Naive thymus-derived CD8-positive, alpha-beta T cell (primary cell): Measurements from ENCODE around the gene GMPPA. TPM values are rescaled to one million over a fixed set of nuclear protein-coding genes. Genes with fewer than 3 reads are reported as not detected.

Experiments used
- ATAC-seq, 2 donors: fragments of 150-1000 bp; cut with Tn5 transposase in 1 of 2; sonication (Bioruptor Pico), chemical (Tn5 transposase) in 1 of 2; 1 replicate in 1 of 2; 2 replicates in 1 of 2; pipeline ENCODE4 v1.10.0; 2021; ENCODE audit warnings: mild to moderate bottlenecking in 2 of 2, moderate library complexity in 2 of 2
- POLR2A ChIA-PET: fragments of 350-600 bp; sonication (Branson Sonifier 250); formaldehyde crosslinking; loops from one replicate; lab custom pipeline; 2021; ENCODE audit warnings: antibody characterized with exemption; lab: Charles Lee
- DNase-seq, 10 donors: peaks; one replicate each; pipeline versions ENCODE4 v3.0.0 to v3.0.0-alpha.2; 2020 to 2022
- H3K27ac Mint-ChIP-seq, 10 donors: one replicate each; pipeline ENCODE4 v1.8.0; 2020 to 2022; ENCODE audit warnings: mild to moderate bottlenecking in 10 of 10, mixed read lengths in 10 of 10, moderate library complexity in 4 of 10, inconsistent platforms in 1 of 10
- H3K27me3 Mint-ChIP-seq, 5 donors: one replicate each; pipeline ENCODE4 v1.8.0; 2021 to 2022; ENCODE audit warnings: mixed read lengths in 5 of 5
- H3K36me3 Mint-ChIP-seq, 3 donors: one replicate each; pipeline ENCODE4 v1.8.0; 2020 to 2022; ENCODE audit warnings: mixed read lengths in 3 of 3, mild to moderate bottlenecking in 2 of 3, inconsistent platforms in 1 of 3
- H3K4me1 Mint-ChIP-seq, 4 donors: one replicate each; pipeline ENCODE4 v1.8.0; 2021 to 2022; ENCODE audit warnings: mixed read lengths in 4 of 4
- H3K4me3 Mint-ChIP-seq, 10 donors: one replicate each; pipeline ENCODE4 v1.8.0; 2020 to 2022; ENCODE audit warnings: mild to moderate bottlenecking in 10 of 10, mixed read lengths in 10 of 10, moderate library complexity in 6 of 10, inconsistent platforms in 1 of 10
- H3K9me3 Mint-ChIP-seq, 9 donors: one replicate each; pipeline ENCODE4 v1.8.0; 2020 to 2022; ENCODE audit warnings: mixed read lengths in 9 of 9, mild to moderate bottlenecking in 3 of 9, inconsistent platforms in 1 of 9, moderate library complexity in 1 of 9
- polyA plus RNA-seq, 3 donors: library from polyadenylated mRNA; unstranded; fragments of 300-500 nt; fragmentation: Illumina TruSeq; gene quantifications; one replicate each; pipeline ENCODE4 v1.2.3, GENCODE V29; 2021
- total RNA-seq, 8 experiments: library from RNA in 2 of 8; stranded (reverse) in 2 of 8; gene quantifications; one replicate each; pipeline ENCODE4 v1.2.3 and lab custom pipeline; 2021 to 2026

Gene GMPPA
- 10 to 100 TPM; 22.5 to 26.9 TPM for total RNA-seq
- polyA plus RNA-seq, result 10 to 100 TPM; 12.1 to 22.0 (median 17.0) TPM
- total RNA-seq (lab: John Stamatoyannopoulos, UW), result 10.8 to 31.5 (median 27.2) reads per million in 6 experiments

DNA sequence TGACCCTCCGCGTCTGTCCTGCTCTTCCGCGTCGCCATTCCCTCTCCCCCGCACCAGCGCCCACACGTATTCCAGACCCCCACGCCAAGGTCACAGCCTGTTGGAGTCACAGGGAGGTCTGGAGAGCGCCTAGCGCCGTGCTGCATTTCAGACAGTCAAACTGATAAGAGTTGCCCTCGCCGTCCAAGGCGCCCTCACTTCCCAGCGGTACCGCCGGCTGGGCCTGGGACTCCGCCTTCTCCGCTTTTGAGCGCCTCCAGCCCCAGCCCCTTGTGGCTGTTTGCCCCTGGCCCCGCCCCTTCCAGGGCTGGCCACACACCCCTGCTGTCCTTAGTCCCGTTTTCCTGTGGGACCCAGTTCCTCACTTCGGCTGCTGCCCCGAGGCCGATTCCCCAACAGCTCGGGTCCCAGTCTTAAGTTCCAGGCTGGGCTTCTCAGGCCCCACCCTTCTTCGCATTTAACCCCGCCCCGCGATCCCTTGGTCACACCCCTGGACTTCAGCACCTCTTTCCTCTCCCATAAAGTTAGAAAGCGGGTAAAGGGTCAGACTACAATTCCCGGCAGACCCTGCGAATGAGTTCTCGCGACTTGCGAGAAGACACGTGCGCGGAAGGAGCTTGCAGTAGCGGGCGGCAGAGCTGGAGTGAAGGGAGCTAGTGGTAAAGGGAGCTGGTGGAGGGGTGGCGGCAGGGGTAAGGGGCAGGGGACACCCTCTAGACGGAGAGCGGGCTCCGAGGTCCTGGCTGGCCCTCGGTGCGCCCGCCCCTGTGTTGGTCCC lies at the start of gene GMPPA:
Gene GMPPA, plus strand, starts transcription at position 612 of the 778 bp plus-strand sequence. CDS start 1,085 bp downstream, outside the sequence.
- Mint-ChIP-seq H3K27ac (peak within 1 kb of the TSS; percentile 85 to 96 (median 92)), H3K4me1 (peaks cover 30 to 47% (median 33%) of the 10 kb centered on the region in 4 donors), H3K4me3 (peak within 1 kb of the TSS; percentile 89 to 100 (median 95)), H3K27me3 (peaks cover 12 to 53% (median 32%) of the 10 kb centered on the region in 5 donors), H3K36me3 (peaks cover 0 to 17% (median 9%) of the 10 kb centered on the region in 3 donors), H3K9me3 (no peaks in the 10 kb centered on the region)
- peak; percentile 92 to 95 for ATAC-seq
- POLR2A ChIA-PET, result interaction anchor here (0.9 to 1.3 kb wide), 6 partner anchors 54 to 111 kb away, joined by 3 to 6 read pairs (median 4); partner anchors contain the start of gene DNPEP
- DNase-seq, result peak; percentile 75 to 96 (median 90)

- peaks cover 0 to 2% (median 0%) of the 10 kb centered on the region in 3 donors for H3K36me3 Mint-ChIP-seq
- H3K9me3 Mint-ChIP-seq, result no peaks in the 10 kb centered on the region
- peaks cover 17 to 44% (median 32%) of the 10 kb centered on the region in 4 donors for H3K4me1 Mint-ChIP-seq
- DNase-seq, result no peak
- peak overlapping the region in 3 of 10 donors; percentile 45 to 86 (median 78) for H3K27ac Mint-ChIP-seq
- POLR2A ChIA-PET, result interaction anchor here (1.6 kb wide), 1 partner anchor 9 kb away, joined by 5 read pairs; no protein-coding TSS in a partner anchor
- peak overlapping the region in 9 of 10 donors; percentile 33 to 79 (median 64) for H3K4me3 Mint-ChIP-seq
- H3K27me3 Mint-ChIP-seq, result peaks cover 0 to 21% (median 8%) of the 10 kb centered on the region in 5 donors
- no peak for ATAC-seq
These were observed 49.1 kb upstream of the GMPPA start for GRCh38 chr2:219449609-219450008.

DNA sequence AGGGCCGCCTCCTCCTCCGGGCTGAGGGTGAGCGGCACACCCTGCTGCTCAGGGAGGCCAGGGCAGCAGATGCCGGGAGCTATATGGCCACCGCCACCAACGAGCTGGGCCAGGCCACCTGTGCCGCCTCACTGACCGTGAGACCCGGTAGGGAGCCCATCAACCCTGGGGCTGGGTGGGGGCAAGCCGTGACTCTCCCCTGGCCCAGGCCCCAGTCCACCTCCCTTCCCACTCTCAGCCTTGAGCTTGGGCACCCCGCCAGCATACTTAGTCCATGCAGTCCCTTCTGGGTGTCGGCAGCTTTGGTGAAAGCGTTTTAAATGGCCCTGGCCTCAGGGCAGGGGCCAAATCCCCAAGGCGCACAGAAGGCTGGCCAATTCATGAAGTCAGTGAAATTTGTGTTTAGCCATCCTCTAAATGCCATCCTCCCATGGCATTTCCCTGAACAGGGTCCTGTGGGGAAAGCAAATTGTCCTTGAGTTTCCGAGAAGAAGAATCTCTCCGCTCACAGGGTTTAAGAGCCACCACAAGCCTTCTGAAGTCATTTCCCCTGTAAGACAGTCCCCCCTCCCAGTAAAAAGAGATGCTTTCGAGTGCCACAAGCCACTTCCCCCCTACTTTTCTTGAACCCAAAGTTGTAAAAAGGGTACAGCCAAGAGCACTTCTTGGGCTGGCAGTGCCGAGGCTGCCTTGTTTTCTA lies 46.9 kb upstream of the GMPPA start:
- H3K36me3 Mint-ChIP-seq, result peaks cover 0 to 2% (median 0%) of the 10 kb centered on the region in 3 donors
- H3K9me3 Mint-ChIP-seq, result no peaks in the 10 kb centered on the region
- H3K27me3 Mint-ChIP-seq, result peaks cover 0 to 21% (median 8%) of the 10 kb centered on the region in 5 donors
- ATAC-seq (peak; percentile 46 to 59), DNase-seq (peak in 4 of 10 donors; percentile 31 to 61 (median 46))
- H3K4me1 Mint-ChIP-seq, result peaks cover 18 to 49% (median 32%) of the 10 kb centered on the region in 4 donors
- H3K27ac Mint-ChIP-seq, result peak overlapping the region in 8 of 10 donors; percentile 31 to 87 (median 64)
- POLR2A ChIA-PET, result interaction anchor here (0.6 to 1.5 kb wide), 2 partner anchors 12 to 246 kb away, joined by 3 read pairs; partner anchors contain the start of gene ZFAND2B
- peak overlapping the region in 9 of 10 donors; percentile 12 to 81 (median 50) for H3K4me3 Mint-ChIP-seq

DNA sequence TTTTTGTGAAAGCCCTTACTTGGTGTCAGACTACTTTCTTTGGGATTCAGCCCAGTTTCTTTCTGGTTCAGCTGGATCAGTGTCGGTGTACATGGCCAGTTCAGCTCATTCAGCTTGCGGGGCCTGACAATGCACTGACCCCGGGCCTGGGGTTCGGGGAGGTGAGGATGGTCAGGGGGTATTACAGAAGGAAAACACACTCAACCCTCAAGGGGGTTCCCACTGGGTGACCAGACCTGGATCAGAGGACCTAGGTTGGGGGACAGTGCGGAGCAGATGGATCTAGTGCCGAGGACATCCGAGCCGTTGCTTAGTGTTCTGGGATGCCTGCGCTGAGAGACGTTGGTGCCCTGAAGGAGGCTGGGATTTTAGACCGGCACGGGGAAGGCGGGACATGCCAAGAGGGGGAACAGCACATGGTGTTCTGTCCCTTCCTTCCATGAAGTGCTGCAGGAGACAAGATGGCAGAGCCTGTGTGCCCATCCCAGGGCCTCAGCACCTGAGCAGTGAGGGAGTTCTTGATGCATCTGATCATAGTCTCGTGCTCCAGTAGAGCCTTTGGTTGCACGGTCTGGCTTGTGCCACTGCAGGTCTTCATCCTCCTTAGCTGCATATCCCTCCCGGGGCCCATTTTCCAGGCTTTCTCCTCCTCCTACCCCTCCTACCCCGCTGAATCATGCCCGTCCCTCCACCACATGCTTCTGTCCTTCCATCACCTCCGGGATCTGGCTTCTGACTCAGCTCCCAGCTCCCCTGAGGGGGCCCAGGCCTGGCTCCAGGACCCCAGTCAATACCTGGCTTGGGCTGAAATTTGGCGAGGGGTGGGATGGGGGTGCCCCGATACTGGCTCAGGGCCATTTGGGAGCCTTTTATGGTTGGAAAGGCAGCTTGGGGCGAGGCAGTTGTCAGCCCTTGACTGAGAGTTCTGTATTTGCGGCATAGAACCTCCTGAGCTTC lies 46.1 kb upstream of the GMPPA start:
- H3K36me3 Mint-ChIP-seq, result peaks cover 0 to 2% (median 0%) of the 10 kb centered on the region in 3 donors
- DNase-seq (no peak), ATAC-seq (no peak)
- POLR2A ChIA-PET, result interaction anchor here (0.7 to 1.5 kb wide), 2 partner anchors 11 to 247 kb away, joined by 3 read pairs; partner anchors contain the start of gene ZFAND2B
- peak overlapping the region in 9 of 10 donors; percentile 24 to 81 (median 50) for H3K4me3 Mint-ChIP-seq
- peaks cover 18 to 51% (median 33%) of the 10 kb centered on the region in 4 donors for H3K4me1 Mint-ChIP-seq
- no peaks in the 10 kb centered on the region for H3K9me3 Mint-ChIP-seq
- peak overlapping the region in 7 of 10 donors; percentile 31 to 87 (median 67) for H3K27ac Mint-ChIP-seq
- peaks cover 0 to 21% (median 8%) of the 10 kb centered on the region in 5 donors for H3K27me3 Mint-ChIP-seq

- peaks cover 0 to 2% (median 0%) of the 10 kb centered on the region in 3 donors for H3K36me3 Mint-ChIP-seq
- POLR2A ChIA-PET, result no interaction called here
- H3K4me1 Mint-ChIP-seq, result peaks cover 23 to 56% (median 39%) of the 10 kb centered on the region in 4 donors
- peak overlapping the region in 2 of 10 donors; percentile 44 to 48 for H3K4me3 Mint-ChIP-seq
- peak overlapping the region in 3 of 10 donors; percentile 24 to 78 (median 44) for H3K27ac Mint-ChIP-seq
- no peaks in the 10 kb centered on the region for H3K9me3 Mint-ChIP-seq
- no peak for ATAC-seq
- no peak for DNase-seq
- peaks cover 0 to 21% (median 8%) of the 10 kb centered on the region in 5 donors for H3K27me3 Mint-ChIP-seq
These were observed 44.8 kb upstream of the GMPPA start for GRCh38 chr2:219453671-219454590.

GRCh38 chr2:219455581-219455980 lies 43.1 kb upstream of the GMPPA start:
- peak overlapping the region in 1 of 10 donors; percentile 48 for H3K4me3 Mint-ChIP-seq
- H3K9me3 Mint-ChIP-seq, result no peaks in the 10 kb centered on the region
- peak overlapping the region in 2 of 10 donors; percentile 6 to 57 for H3K27ac Mint-ChIP-seq
- H3K4me1 Mint-ChIP-seq, result peaks cover 18 to 46% (median 33%) of the 10 kb centered on the region in 4 donors
- H3K27me3 Mint-ChIP-seq, result peaks cover 0 to 9% (median 0%) of the 10 kb centered on the region in 5 donors
- POLR2A ChIA-PET, result no interaction called here
- ATAC-seq (peak in 1 of 2 donors; percentile 26), DNase-seq (no peak)
- no peaks in the 10 kb centered on the region for H3K36me3 Mint-ChIP-seq

DNA sequence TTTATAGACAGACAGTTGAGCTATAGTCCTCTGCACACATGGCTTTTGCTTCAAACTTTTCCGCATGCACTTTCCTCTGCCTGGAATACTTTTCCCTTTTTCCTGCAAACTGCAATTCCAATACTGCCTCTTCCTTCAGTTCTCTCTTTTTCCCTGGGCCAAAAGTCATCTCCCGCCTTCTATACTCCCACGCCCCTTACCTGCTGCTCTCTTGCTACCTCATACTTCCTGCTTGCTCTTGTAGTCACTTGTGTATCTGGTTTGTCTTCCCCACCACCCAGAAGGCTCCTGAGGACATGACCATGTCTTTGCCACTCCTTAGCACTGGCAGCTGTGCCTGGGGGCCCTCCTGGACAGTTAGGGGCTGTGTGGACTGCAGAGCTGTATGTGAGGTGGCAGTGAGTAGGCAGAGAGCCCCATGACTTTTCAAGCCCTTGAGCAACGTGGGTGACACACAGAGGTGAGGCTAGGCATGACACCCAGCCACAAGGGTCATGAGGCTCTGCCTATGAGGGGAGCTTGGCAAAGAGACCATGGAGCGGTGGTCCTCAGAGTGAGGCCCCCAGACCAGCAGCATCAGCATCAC lies 40.8 kb upstream of the GMPPA start:
- Mint-ChIP-seq H3K36me3 (peaks cover 0 to 9% (median 4%) of the 10 kb centered on the region in 3 donors), H3K4me1 (peaks cover 7 to 29% (median 17%) of the 10 kb centered on the region in 4 donors), H3K27ac (peak overlapping the region in 2 of 10 donors; percentile 7 to 53), H3K9me3 (no peaks in the 10 kb centered on the region), H3K4me3 (no peak overlapping the region), H3K27me3 (no peaks in the 10 kb centered on the region)
- peak in 1 of 10 donors; percentile 21 for DNase-seq
- POLR2A ChIA-PET, result interaction anchor here (0.6 to 0.7 kb wide), 2 partner anchors 15 to 316 kb away, joined by 3 read pairs; no protein-coding TSS in a partner anchor
- peak; percentile 67 to 72 for ATAC-seq

DNA sequence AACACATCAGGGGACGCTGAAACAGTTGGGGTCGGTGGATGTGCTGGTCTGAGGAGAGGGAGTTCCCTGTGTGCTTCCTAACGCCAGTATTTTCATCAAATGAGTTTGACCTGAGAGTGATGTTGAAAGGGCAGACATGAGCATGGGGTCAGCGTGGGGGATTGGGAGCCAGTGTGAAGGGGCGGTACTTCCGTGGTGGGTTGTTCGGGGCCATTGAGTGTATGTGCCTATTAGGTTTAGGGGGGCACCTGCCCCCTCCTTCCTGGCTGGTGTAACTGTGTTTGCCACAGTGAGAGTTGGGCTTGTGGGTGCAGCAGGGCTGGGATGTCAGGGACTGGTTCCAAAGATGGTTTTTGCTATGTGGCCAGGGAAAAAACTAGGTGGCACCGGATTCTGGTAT lies 39.7 kb upstream of the GMPPA start:
- peak overlapping the region in 1 of 10 donors; percentile 78 for H3K27ac Mint-ChIP-seq
- no peak for DNase-seq

DNA sequence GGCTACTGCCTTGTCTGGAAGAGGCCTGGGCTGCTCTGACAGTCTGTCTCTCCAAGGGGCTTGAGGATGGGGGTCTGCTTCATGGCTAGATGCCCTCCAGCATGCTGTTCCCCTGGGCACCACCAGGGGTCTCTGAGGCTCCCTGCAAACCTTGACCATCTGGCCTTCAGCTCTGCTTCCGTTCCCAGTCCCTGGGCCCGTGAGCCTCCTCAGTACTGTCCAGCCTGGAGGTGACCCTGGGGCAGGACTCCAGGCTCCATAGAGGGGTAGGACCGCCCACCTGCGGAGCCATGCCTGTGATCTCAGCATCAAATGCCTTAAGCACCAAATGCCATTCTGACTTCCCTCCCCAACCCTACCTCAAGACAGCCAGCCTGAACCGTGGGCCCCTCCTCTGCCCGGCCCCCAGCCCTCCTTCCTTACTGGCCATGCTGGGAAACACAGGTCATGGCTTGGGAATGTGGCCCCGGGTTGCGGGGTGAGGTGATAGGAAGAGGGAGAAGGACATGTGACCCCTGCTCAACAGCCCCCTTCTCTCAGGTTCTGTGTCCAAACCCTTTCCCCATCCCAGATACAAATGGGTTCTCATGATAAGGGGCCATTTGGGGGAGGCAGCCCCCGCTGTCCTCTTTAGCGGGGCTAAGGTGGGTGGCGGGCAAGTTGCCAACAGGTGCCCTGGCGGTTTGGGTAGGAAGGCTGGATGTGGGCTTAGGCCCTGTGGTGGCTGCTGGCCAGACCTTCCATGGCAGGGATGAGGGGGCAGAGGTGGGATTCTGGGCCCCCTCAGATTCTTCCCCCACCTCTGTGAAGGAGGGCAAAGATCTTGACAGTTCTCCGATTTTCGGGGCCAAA lies 39.0 kb upstream of the GMPPA start:
- POLR2A ChIA-PET, result no interaction called here
- no peaks in the 10 kb centered on the region for H3K9me3 Mint-ChIP-seq
- H3K27me3 Mint-ChIP-seq, result no peaks in the 10 kb centered on the region
- no peak overlapping the region for H3K27ac Mint-ChIP-seq
- peak in 4 of 10 donors; percentile 19 to 40 (median 30) for DNase-seq
- peak; percentile 44 to 67 for ATAC-seq
- no peak overlapping the region for H3K4me3 Mint-ChIP-seq
- H3K36me3 Mint-ChIP-seq, result peaks cover 0 to 12% (median 4%) of the 10 kb centered on the region in 3 donors
- peaks cover 6 to 23% (median 12%) of the 10 kb centered on the region in 4 donors for H3K4me1 Mint-ChIP-seq

More for the DNA sequence above, 39.7 kb upstream of the GMPPA start:
- Mint-ChIP-seq H3K36me3 (peaks cover 0 to 12% (median 4%) of the 10 kb centered on the region in 3 donors), H3K27me3 (no peaks in the 10 kb centered on the region), H3K4me1 (peaks cover 6 to 23% (median 12%) of the 10 kb centered on the region in 4 donors), H3K9me3 (no peaks in the 10 kb centered on the region), H3K4me3 (no peak overlapping the region)
- POLR2A ChIA-PET, result no interaction called here
- ATAC-seq, result no peak
